HG02943 (cell line): ENCODE measurements around the gene EHMT1.
"Not testable (repeated sequence)": the region's sequence is repeated elsewhere in the genome, so short reads cannot be mapped to it uniquely, and the experiment has no call there.

Source experiments
- ATAC-seq: cut with Tn5 transposase; IDR thresholded peaks from one replicate; pipeline ENCODE4 v1.9.1; 2021; ENCODE audit warnings: mild to moderate bottlenecking, low read depth, moderate library complexity; ENCODE audit not compliant: unreplicated experiment

The EHMT1 gene

GRCh38 chr9:137715321-137715720 lies 96.5 kb downstream of the EHMT1 start:
- ATAC-seq: no peak

- not testable (repeated sequence) for ATAC-seq
Observed at GRCh38 chr9:137715866-137716693, 97.3 kb downstream of the EHMT1 start.

- ATAC-seq: no peak
Observed at GRCh38 chr9:137716694-137717287, 98.0 kb downstream of the EHMT1 start.

GRCh38 chr9:137717776-137718327 lies 99.0 kb downstream of the EHMT1 start:
- ATAC-seq: no peak

- no peak for ATAC-seq
Observed at GRCh38 chr9:137719194-137719593, 100.4 kb downstream of the EHMT1 start.

- ATAC-seq: no peak
Observed at GRCh38 chr9:137720571-137721110, 101.8 kb downstream of the EHMT1 start.

GRCh38 chr9:137721479-137721878 lies 102.7 kb downstream of the EHMT1 start:
- ATAC-seq: no peak

- no peak for ATAC-seq
Observed at GRCh38 chr9:137721899-137722298, 103.1 kb downstream of the EHMT1 start.

GRCh38 chr9:137722481-137722880 lies 103.7 kb downstream of the EHMT1 start:
- ATAC-seq: no peak

- not testable (repeated sequence) for ATAC-seq
Observed at GRCh38 chr9:137723356-137723755, 104.6 kb downstream of the EHMT1 start.

- no peak for ATAC-seq
Observed at GRCh38 chr9:137723783-137724445, 105.1 kb downstream of the EHMT1 start.

- no peak for ATAC-seq
Observed at GRCh38 chr9:137724818-137725240, 106.0 kb downstream of the EHMT1 start.

GRCh38 chr9:137725598-137725997 lies 106.8 kb downstream of the EHMT1 start:
- ATAC-seq: no peak

- ATAC-seq: not testable (repeated sequence)
Observed at GRCh38 chr9:137726336-137726735, 107.5 kb downstream of the EHMT1 start.

- no peak for ATAC-seq
Observed at GRCh38 chr9:137726764-137727163, 108.0 kb downstream of the EHMT1 start.

- no peak for ATAC-seq
Observed at GRCh38 chr9:137727716-137728115, 108.9 kb downstream of the EHMT1 start.

GRCh38 chr9:137728444-137729311 lies 109.9 kb downstream of the EHMT1 start:
- ATAC-seq: no peak

- ATAC-seq: no peak
Observed at GRCh38 chr9:137731216-137731946, 112.6 kb downstream of the EHMT1 start.
